HL-60 (cell line): ENCODE results near the gene ADRB1.

Source experiments
- CTCF ChIP-seq: IDR thresholded peaks from one replicate; pipeline ENCODE4 v1.5.1; 2011; ENCODE audit warnings: low read length, control low read depth, inconsistent platforms; ENCODE audit not compliant: insufficient read depth
- GABPA ChIP-seq: IDR thresholded peaks from 2 replicates; pipeline ENCODE4 v1.6.1; 2012; ENCODE audit warnings: low read depth

- no peak for TF ChIP-seq CTCF
- no peak for TF ChIP-seq GABPA
These were observed 41.2 kb upstream of the ADRB1 start for GRCh38 chr10:114002422-114002821.
